ENCODE data around the gene PRDM5.

GRCh38 chr4:120886191-120886590 is 36.3 kb downstream of the PRDM5 start:
- TF ChIP-seq CTCF (IDR thresholded peaks at IDR 0.05) = no peak
- no peak for TF ChIP-seq ZFX (IDR thresholded peaks at IDR 0.05; ENCODE audit: borderline replicate concordance)

Measured in 22Rv1 (cell line).